Ascending aorta (tissue), 2 donors: Measurements from ENCODE around the gene PLA2G5. TPM values are rescaled to one million over a fixed set of nuclear protein-coding genes. Genes with fewer than 3 reads are reported as not detected.

Source experiments
- DNase-seq, 2 donors: peaks; one replicate each; pipeline ENCODE4 v3.0.0-alpha.2; 2019; ENCODE audit warnings: low spot score in 2 of 2
- H3K27ac ChIP-seq, 2 donors: fragments of 200-600 bp; sonication (generic); one replicate each; pipeline ENCODE4 v1.5.1; 2016 to 2017; ENCODE audit warnings: mild to moderate bottlenecking in 1 of 2
- H3K27me3 ChIP-seq: fragments of 200-600 bp; sonication (generic); one replicate; pipeline ENCODE4 v1.5.1; 2017
- H3K36me3 ChIP-seq, 2 donors: fragments of 200-600 bp; sonication (generic); one replicate each; pipeline ENCODE4 v1.5.1; 2016
- H3K4me1 ChIP-seq, 2 donors: fragments of 200-600 bp; sonication (generic); one replicate each; pipeline ENCODE4 v1.5.1; 2016 to 2017; ENCODE audit warnings: mild to moderate bottlenecking in 1 of 2
- H3K4me3 ChIP-seq, 2 donors: fragments of 200-600 bp; sonication (generic); one replicate each; pipeline ENCODE4 v1.5.1; 2016 to 2017; ENCODE audit warnings: mild to moderate bottlenecking in 1 of 2
- H3K9me3 ChIP-seq, 2 donors: fragments of 200-600 bp; sonication (generic); one replicate each; pipeline ENCODE4 v1.5.1; 2016
- CTCF ChIP-seq, 3 experiments: fragments of 200-600 bp in 2 of 3; fragments of 450-650 bp in 1 of 3; sonication (generic) in 2 of 3; IDR thresholded peaks; one replicate each; pipeline ENCODE4 v1.5.1; 2016 to 2019; ENCODE audit warnings: antibody characterized with exemption in 3 of 3, mild to moderate bottlenecking in 1 of 3, moderate library complexity in 1 of 3
- intact Hi-C: fragments of 100-400 bp; cut with DNase I; formaldehyde crosslinking; loops from one replicate; pipeline ENCODE4 v1.15.1; 2023
- total RNA-seq: library from RNA; depleted of rRNA; stranded (reverse); fragments of >200 nt; gene quantifications from one replicate; pipeline ENCODE4 v1.1.0, GENCODE V29; 2016

Gene PLA2G5
- total RNA-seq, 1 donor from 2014 or later = 8.5 TPM

GRCh38 chr1:20139776-20140612 is 70.0 kb downstream of the PLA2G5 start:
- H3K9me3 ChIP-seq = no peaks in the 10 kb centered on the region
- intact Hi-C loops = no loop called here
- no peak for TF ChIP-seq CTCF (IDR thresholded peaks at IDR 0.05)
- DNase-seq = no peak
- H3K27me3 ChIP-seq = no peaks in the 10 kb centered on the region
- no peak overlapping the region for H3K27ac ChIP-seq
- H3K4me1 ChIP-seq = no peaks in the 10 kb centered on the region
- H3K36me3 ChIP-seq = no peaks in the 10 kb centered on the region
- H3K4me3 ChIP-seq = no peak overlapping the region

- Histone ChIP-seq H3K9me3 (no peaks in the 10 kb centered on the region), H3K27me3 (no peaks in the 10 kb centered on the region), H3K27ac (no peak overlapping the region), H3K4me1 (no peaks in the 10 kb centered on the region), H3K4me3 (no peak overlapping the region), H3K36me3 (no peaks in the 10 kb centered on the region)
- no peak for DNase-seq
- no peak for TF ChIP-seq CTCF (IDR thresholded peaks at IDR 0.05)
- intact Hi-C loops = no loop called here
These were observed 71.0 kb downstream of the PLA2G5 start for GRCh38 chr1:20141001-20141400.

- H3K27ac ChIP-seq = no peak overlapping the region
- no peak for DNase-seq
- intact Hi-C loops = no loop called here
- H3K4me3 ChIP-seq = no peak overlapping the region
- H3K9me3 ChIP-seq = no peaks in the 10 kb centered on the region
- TF ChIP-seq CTCF (IDR thresholded peaks at IDR 0.05) = no peak
- H3K4me1 ChIP-seq = no peaks in the 10 kb centered on the region
- no peaks in the 10 kb centered on the region for H3K27me3 ChIP-seq
- H3K36me3 ChIP-seq = no peaks in the 10 kb centered on the region
These were observed 71.5 kb downstream of the PLA2G5 start for GRCh38 chr1:20141466-20141865.

Other genes starting within 250 kb of the PLA2G5 start
- gene OTUD3, start 187.8 kb upstream of the PLA2G5 start, total RNA-seq = 1.9 TPM
- not detected for gene PLA2G2E, start 146.6 kb upstream of the PLA2G5 start, total RNA-seq
- gene PLA2G2A, start 90.6 kb upstream of the PLA2G5 start, total RNA-seq = 761 TPM
- gene PLA2G2D, start 49.3 kb downstream of the PLA2G5 start, total RNA-seq = not detected
- gene PLA2G2F, start 69.1 kb downstream of the PLA2G5 start, total RNA-seq = not detected
- gene UBXN10, start 115.9 kb downstream of the PLA2G5 start, total RNA-seq = not detected
- not detected for gene PLA2G2C, start 116.3 kb downstream of the PLA2G5 start, total RNA-seq
- gene VWA5B1, start 220.7 kb downstream of the PLA2G5 start, total RNA-seq = not detected